Activated T-cell treated with anti-CD3 and anti-CD28 coated beads for 24 hours (primary cell): ENCODE measurements around the gene SEMA3E.

ENCODE experiments used
- DNase-seq: peaks from one replicate; pipeline ENCODE4 v3.0.0-alpha.2; 2020; ENCODE audit warnings: low read depth

The SEMA3E gene

DNA sequence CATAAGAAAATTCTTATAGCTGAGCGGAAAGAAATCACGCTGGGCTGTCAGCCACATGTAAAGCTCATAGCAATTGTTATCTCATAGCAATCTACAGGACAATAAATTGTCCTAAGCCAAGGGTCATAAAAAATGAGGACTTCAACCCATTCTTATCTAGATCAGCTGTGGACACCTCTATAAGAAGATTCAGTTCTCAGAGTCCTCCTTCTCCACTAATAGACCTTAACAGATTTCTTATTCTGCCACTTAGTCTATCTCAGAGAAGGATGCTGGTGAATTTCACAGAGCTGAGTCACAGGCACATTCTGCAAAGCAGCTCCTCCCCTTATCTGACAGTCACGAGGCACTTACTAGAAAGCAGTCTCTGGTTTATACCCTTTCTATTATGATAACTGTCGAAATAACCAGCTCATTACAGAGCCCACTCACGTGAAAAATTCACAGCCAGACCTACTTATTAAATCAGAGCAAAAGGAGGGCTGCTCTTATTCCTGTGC lies 300.9 kb downstream of the SEMA3E start:
- DNase-seq, result no peak

DNA sequence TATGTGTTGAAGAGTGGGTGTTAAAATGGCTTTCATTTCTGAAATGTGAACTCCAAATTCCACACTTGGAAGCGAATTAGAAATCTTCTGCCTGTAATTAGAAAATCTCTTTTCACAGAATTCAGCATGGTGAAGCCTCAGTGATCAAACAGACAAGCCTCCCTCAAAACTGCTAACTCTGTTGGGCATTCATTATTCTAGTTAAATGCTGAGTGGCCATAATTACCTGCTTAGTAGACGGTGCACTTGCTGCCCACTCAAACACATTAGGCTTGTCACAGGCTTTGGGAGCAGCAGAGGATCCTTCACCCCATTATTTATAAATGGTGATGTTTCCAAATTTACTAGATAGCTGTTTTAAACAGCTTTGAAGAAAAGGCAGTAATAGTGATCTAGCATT lies 309.0 kb downstream of the SEMA3E start:
- DNase-seq, result no peak

- no peak for DNase-seq
Observed at GRCh38 chr7:83338277-83338950, 310.5 kb downstream of the SEMA3E start.

DNA sequence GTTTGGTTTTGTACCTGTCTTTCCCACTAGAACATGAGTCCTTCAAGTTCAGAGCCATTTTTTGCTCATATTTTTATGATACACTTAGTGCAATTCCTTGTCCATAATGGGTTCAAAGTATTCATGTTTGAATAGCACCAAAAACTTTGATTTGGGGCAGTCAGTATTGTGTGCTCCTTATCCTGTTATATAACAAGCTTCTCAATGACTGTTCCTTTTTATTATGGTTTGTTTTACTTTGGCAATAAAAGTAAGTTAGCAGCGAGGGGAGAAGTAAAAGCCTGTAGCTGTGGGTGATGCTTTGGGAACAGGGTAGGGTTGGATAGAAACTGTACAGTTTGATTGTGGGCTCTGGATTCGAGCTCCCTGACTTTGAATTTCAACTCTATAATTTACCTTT lies 311.9 kb downstream of the SEMA3E start:
- DNase-seq, result no peak

GRCh38 chr7:83326223-83326622 lies 322.7 kb downstream of the SEMA3E start:
- no peak for DNase-seq

- no peak for DNase-seq
Observed at GRCh38 chr7:83325083-83325482, 323.9 kb downstream of the SEMA3E start.

DNA sequence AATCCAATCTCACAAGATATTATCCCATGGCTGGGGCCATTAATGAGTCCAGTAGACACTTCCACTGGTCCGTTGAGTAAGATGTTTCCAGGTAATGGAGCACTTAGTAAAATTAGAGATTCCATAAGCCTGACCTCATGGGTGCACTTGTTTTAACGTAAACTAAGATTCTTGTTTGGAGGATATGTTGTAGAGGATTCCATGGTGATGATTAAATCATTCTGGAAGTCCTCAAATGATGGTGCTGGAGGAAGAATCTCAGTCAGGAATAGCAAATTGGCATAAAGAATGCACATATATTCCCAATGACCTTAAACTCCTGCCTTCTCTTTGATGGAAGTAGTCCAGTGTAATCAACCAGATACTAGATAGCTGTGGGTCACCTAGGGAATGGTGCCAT lies 324.3 kb downstream of the SEMA3E start:
- no peak for DNase-seq

DNA sequence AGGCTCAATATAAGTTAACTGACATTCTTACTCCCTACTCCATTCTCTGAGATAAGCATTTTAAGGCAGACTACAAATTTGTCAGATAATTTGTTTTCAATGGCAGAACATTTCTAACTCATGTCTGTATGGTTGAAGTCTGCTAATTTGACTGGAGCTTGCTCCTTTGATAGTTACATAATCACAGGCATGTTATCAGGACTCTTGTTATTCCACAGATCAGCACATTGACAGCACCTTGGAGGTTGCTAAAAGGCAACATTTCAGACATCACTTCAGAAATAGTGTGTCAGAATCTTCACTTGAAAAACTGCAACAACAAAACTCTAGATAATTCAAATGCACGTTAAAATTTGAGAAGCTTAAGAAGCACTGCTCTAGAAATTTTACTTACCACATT lies 327.9 kb downstream of the SEMA3E start:
- no peak for DNase-seq

DNA sequence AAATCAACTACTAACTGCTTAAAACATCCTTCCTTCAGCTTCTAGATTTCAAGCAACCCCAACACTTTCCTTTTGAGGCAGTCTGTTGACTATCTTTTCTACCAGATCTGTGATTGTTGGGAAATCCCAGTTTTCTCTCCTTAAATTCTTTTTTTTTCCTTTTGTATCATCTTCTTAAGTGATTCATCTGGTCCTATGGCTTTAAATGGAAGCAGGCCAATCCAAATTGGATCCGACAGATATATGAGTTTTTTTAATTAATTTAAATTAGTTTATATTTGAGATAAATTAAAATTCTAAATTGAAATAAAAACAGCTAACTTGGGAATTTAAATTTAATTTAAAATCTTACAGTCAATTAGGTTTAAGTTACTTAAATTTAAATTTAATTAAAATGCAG lies 335.0 kb downstream of the SEMA3E start:
- DNase-seq, result no peak
